ENCODE data around the gene ITIH3.

Gene ITIH3

DNA sequence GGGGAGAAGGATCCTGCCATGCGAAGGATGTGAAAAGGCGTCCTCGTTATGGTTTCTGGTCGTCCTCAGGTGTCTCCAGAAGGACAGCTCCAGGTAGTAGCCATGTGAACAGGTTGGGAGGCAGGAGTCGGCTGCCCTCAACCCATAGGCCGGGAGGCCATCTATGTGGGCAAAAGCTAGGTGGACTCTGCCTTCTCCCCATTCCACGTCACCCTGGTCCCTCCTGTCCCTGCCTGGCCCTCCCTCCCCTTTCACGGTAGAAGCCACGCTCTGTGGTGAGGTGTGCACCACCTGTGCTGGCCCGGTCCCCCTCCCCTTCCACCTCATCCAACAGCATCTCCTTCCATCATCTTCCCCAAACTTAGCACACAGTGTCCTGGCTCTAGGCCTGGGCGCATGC lies 16.3 kb downstream of the ITIH3 start:
- Histone ChIP-seq H3K27me3 (no peaks in the 10 kb centered on the region), H3K4me2 (peak overlapping the region in 8 of 11 experiments; percentile 75 to 91 (median 85); a peak in 16 of 22 replicates), H3K9ac (peak overlapping the region in 6 of 11 experiments; percentile 67 to 82 (median 80); a peak in 11 of 22 replicates), H3K27ac (peak overlapping the region in 8 of 11 experiments; percentile 76 to 97 (median 95); a peak in 16 of 22 replicates), H3K4me3 (no peak overlapping the region), H4K20me1 (no peaks in the 10 kb centered on the region), H3K36me3 (peaks cover 0 to 7% (median 0%) of the 10 kb centered on the region in 11 experiments; a peak in 2 of 22 replicates), H3K4me1 (peaks cover 12 to 100% (median 99%) of the 10 kb centered on the region in 10 experiments), H3K9me3 (replicated peaks in 1 of 11) (no peaks in the 10 kb centered on the region; a peak in 2 of 22 replicates)
- no peak for TF ChIP-seq Cebpa-rat (IDR thresholded peaks at IDR 0.05)

DNA sequence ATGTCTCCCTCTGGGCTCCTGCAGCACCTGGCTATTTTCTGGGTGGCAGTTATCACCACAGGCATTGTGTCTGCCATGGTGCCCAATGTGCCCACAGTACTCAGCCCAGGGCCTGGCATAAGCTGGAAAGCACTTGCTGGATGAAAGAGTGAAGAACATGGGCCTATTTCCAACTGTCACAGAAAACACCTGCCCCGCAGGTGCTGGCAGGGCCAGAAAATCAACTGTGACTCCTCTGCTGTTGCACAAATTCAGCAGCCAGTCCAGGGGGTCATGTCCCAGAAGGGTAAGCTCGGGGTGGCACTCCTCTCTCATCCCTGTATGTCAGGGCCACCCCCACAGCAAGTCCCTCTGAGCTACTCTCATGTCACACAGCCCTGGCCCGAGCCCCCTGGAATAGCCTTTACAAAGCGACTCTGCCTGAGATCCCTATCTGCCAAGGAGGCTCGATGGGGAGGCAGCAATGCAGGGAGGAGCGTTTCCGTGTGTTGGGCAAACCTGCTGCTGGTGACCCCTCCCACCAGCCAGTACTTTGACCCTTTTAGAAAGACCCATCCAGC lies 16.9 kb downstream of the ITIH3 start:
- Histone ChIP-seq H3K27me3 (no peaks in the 10 kb centered on the region), H3K4me1 (peaks cover 12 to 100% (median 95%) of the 10 kb centered on the region in 10 experiments), H3K4me2 (peak overlapping the region in 8 of 11 experiments; percentile 75 to 91 (median 85); a peak in 15 of 22 replicates), H3K36me3 (peaks cover 0 to 7% (median 0%) of the 10 kb centered on the region in 11 experiments; a peak in 2 of 22 replicates), H3K9me3 (replicated peaks in 1 of 11) (no peaks in the 10 kb centered on the region; a peak in 2 of 22 replicates), H3K9ac (peak overlapping the region in 5 of 11 experiments; percentile 68 to 82 (median 81); a peak in 4 of 22 replicates), H3K4me3 (no peak overlapping the region), H4K20me1 (no peaks in the 10 kb centered on the region), H3K27ac (peak overlapping the region in 7 of 11 experiments; percentile 79 to 97 (median 95); a peak in 14 of 22 replicates)
- no peak for TF ChIP-seq Cebpa-rat (IDR thresholded peaks at IDR 0.05)

DNA sequence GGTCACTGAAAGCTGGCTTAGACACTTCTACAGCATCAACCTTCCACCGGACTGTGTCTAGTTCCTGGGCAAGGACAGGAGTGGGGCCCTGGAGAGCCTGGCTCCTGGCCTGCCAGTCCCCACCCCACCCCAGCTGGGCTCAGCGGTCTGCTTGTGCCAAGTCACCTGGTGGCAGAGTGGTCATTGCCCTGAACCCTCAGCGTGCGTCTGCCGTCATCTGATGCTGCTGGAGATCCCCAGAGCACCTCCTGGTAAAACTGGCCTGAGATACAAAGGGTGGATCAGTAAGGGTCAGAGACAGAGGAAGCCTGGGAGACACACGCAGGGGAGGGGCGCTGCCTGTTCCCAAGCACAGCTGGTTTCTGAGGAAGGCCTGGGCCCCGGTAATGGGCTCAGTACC lies 19.2 kb downstream of the ITIH3 start:
- H3K4me1 ChIP-seq, result peaks cover 12 to 94% (median 85%) of the 10 kb centered on the region in 10 experiments

DNA sequence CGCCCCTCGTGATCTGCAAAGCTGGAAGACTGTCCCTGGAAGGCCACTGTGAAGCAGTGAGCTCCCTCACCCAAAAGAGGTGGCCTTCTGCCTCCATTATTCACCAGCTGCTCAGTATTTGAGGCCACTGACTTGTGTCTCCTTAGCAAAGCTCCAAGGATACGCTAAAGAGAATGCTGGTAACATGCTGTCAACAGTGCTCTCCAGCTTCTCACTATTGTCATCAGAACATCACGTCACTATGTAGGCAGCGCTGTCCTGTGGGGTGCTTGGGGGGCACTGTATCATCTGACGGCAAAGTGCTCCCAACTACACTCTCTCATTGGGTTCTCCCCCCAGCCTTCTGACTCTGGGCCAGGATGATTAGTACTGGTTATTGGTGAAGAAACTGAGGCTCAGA lies 21.6 kb downstream of the ITIH3 start:
- Histone ChIP-seq H3K9ac (no peak overlapping the region), H3K9me3 (replicated peaks in 1 of 11) (no peaks in the 10 kb centered on the region), H3K27ac (peak overlapping the region in 5 of 11 experiments; percentile 12 to 97 (median 31); a peak in 9 of 22 replicates), H4K20me1 (no peaks in the 10 kb centered on the region), H3K27me3 (no peaks in the 10 kb centered on the region), H3K4me2 (0 out of 22 replicates have a peak overlapping the region, but pooled peaks of 3 of the 11 experiments have one; percentile 9 to 89 (median 18)), H3K4me1 (peaks cover 0 to 90% (median 72%) of the 10 kb centered on the region in 10 experiments; a peak in 18 of 20 replicates), H3K36me3 (no peaks in the 10 kb centered on the region), H3K4me3 (no peak overlapping the region)
- no peak for TF ChIP-seq Cebpa-rat (IDR thresholded peaks at IDR 0.05)

More for the DNA sequence above, 19.2 kb downstream of the ITIH3 start:
- Histone ChIP-seq H3K4me2 (peak overlapping the region in 8 of 11 experiments; percentile 18 to 89 (median 68); a peak in 15 of 22 replicates), H3K9me3 (replicated peaks in 1 of 11) (no peaks in the 10 kb centered on the region), H3K27ac (peak overlapping the region in 8 of 11 experiments; percentile 13 to 97 (median 75); a peak in 14 of 22 replicates), H3K27me3 (no peaks in the 10 kb centered on the region), H4K20me1 (no peaks in the 10 kb centered on the region), H3K9ac (peak overlapping the region in 6 of 11 experiments; percentile 6 to 50 (median 28); a peak in 6 of 22 replicates), H3K36me3 (no peaks in the 10 kb centered on the region), H3K4me3 (no peak overlapping the region)
- no peak for TF ChIP-seq Cebpa-rat (IDR thresholded peaks at IDR 0.05)

DNA sequence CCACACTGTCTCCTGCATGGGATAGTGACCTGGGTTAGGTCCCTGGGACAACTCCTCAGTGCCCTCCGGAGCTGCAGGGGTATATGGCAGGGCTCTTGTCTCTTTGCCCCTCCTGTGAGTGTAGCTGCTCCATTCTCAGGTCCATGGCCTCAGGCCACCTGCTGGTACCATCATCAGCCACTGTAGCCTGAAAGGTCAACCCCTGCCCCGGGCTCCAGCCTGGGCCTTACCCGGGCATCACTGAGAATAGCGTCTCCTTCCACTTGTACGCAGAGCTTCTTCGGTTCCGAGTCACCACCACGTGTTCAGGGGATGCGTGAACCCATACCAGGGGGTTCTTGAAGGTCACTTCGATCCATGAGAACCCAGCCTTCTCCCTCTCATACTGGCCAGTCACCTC lies 22.1 kb downstream of the ITIH3 start:
- Histone ChIP-seq H3K4me1 (peaks cover 0 to 86% (median 67%) of the 10 kb centered on the region in 10 experiments; a peak in 18 of 20 replicates), H3K9ac (no peak overlapping the region), H4K20me1 (no peaks in the 10 kb centered on the region), H3K9me3 (replicated peaks in 1 of 11) (no peaks in the 10 kb centered on the region), H3K36me3 (no peaks in the 10 kb centered on the region), H3K4me2 (0 out of 22 replicates have a peak overlapping the region, but pooled peaks of 1 of the 11 experiments have one; percentile 9), H3K27ac (peak overlapping the region in 4 of 11 experiments; percentile 19 to 97 (median 78); a peak in 6 of 22 replicates), H3K27me3 (no peaks in the 10 kb centered on the region), H3K4me3 (no peak overlapping the region)
- TF ChIP-seq Cebpa-rat (IDR thresholded peaks at IDR 0.05), result no peak

DNA sequence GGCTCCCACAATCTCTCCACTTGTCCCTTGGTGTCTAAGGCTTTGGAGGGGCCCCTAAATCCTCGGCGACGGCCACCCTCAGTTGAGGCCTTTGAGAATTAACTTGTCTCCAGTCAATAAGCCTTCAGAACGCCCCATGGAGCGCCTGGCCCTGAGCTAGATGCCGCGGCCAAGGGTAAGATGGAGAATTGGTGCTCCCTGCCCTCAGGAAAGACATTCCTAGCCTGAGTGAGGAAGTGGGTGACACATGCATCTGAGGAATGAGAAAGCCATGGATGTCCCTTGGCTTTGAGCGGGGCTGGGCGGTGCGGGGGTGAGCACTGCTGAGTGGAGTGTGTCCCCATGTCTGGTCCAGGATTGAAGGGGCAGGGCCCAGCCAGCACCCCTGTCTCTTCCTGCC lies 22.6 kb downstream of the ITIH3 start:
- TF ChIP-seq Cebpa-rat (IDR thresholded peaks at IDR 0.05), result no peak
- Histone ChIP-seq H3K27ac (peak overlapping the region in 4 of 11 experiments; percentile 40 to 97 (median 62); a peak in 7 of 22 replicates), H3K9ac (no peak overlapping the region), H3K27me3 (no peaks in the 10 kb centered on the region), H3K36me3 (no peaks in the 10 kb centered on the region), H3K4me3 (no peak overlapping the region), H3K4me1 (peaks cover 0 to 80% (median 61%) of the 10 kb centered on the region in 10 experiments; a peak in 18 of 20 replicates), H4K20me1 (no peaks in the 10 kb centered on the region), H3K4me2 (peak overlapping the region in 2 of 11 experiments; percentile 66 to 70; a peak in 2 of 22 replicates), H3K9me3 (replicated peaks in 1 of 11) (no peaks in the 10 kb centered on the region)

DNA sequence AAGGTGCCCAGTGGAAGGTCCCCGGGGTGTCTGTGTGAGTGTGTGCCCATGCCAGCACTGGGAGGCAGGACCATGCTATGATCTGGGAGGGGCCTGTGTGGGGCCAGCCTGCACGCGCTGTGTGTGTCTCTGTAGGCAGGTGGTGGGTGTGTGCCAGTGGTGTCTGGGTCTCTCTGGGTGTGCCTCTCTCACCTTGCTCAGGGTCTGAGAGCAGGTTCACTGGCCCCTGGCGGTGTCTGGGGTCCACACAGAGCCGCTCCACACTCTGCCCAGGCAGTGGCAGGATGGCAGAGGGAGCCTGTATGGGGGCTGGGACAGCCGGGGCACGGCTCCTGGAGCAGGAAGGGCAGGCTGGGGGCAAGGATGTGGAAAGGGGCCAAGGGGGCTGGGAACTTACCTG lies 23.3 kb downstream of the ITIH3 start:
- Histone ChIP-seq H3K4me1 (peaks cover 0 to 74% (median 55%) of the 10 kb centered on the region in 10 experiments; a peak in 18 of 20 replicates), H3K9ac (peak overlapping the region in 5 of 11 experiments; percentile 4 to 49 (median 40); a peak in 8 of 22 replicates), H3K9me3 (replicated peaks in 1 of 11) (no peaks in the 10 kb centered on the region)

DNA sequence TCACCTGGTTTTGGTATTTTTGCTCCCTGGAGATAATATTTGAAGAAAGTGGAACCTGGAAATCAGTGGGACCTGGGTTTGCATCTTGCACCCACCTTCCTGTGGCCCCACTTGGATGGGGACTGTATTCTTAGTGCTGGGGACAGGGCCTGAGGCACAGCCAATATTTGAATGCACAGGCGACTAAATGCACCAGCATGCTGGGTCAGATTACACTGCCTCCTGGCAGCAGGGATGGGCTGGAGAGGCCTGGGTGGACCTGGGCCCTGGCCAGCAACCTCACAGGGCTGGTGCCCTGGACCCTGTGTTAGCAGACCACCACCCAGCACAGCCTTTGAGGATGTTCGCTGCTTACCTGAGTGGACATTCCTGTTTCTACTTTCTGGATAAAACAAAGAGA lies 25.3 kb downstream of the ITIH3 start:
- H3K4me3 ChIP-seq, result no peak overlapping the region
- H3K9me3 ChIP-seq (replicated peaks in 1 of 11), result no peaks in the 10 kb centered on the region
- no peak for TF ChIP-seq Cebpa-rat (IDR thresholded peaks at IDR 0.05)
- peaks cover 0 to 53% (median 34%) of the 10 kb centered on the region in 10 experiments; a peak in 18 of 20 replicates for H3K4me1 ChIP-seq
- no peaks in the 10 kb centered on the region for H4K20me1 ChIP-seq
- H3K4me2 ChIP-seq, result peak overlapping the region in 3 of 11 experiments; percentile 16 to 70 (median 65); a peak in 3 of 22 replicates
- 0 out of 22 replicates have a peak overlapping the region, but pooled peaks of 1 of the 11 experiments have one; percentile 4 for H3K9ac ChIP-seq
- H3K36me3 ChIP-seq, result peaks cover 0 to 20% (median 0%) of the 10 kb centered on the region in 11 experiments; a peak in 3 of 22 replicates
- no peaks in the 10 kb centered on the region for H3K27me3 ChIP-seq
- peak overlapping the region in 4 of 11 experiments; percentile 40 to 97 (median 50); a peak in 5 of 22 replicates for H3K27ac ChIP-seq

More for the DNA sequence above, 23.3 kb downstream of the ITIH3 start:
- no peak overlapping the region for H3K4me3 ChIP-seq
- no peaks in the 10 kb centered on the region for H3K27me3 ChIP-seq
- no peak for TF ChIP-seq Cebpa-rat (IDR thresholded peaks at IDR 0.05)
- H3K4me2 ChIP-seq, result peak overlapping the region in 9 of 11 experiments; percentile 26 to 70 (median 58); a peak in 15 of 22 replicates
- peaks cover 0 to 5% (median 0%) of the 10 kb centered on the region in 11 experiments; a peak in 2 of 22 replicates for H3K36me3 ChIP-seq
- peak overlapping the region in 8 of 11 experiments; percentile 20 to 97 (median 48); a peak in 14 of 22 replicates for H3K27ac ChIP-seq
- no peaks in the 10 kb centered on the region for H4K20me1 ChIP-seq

All from BLaER1 treated with 17β-estradiol and CSF1 and Interleukin-3, amounts not matched to agents 10 nM and 100 nM (cell line).